Measurements from ENCODE around the gene FAM234A.

The FAM234A gene

DNA sequence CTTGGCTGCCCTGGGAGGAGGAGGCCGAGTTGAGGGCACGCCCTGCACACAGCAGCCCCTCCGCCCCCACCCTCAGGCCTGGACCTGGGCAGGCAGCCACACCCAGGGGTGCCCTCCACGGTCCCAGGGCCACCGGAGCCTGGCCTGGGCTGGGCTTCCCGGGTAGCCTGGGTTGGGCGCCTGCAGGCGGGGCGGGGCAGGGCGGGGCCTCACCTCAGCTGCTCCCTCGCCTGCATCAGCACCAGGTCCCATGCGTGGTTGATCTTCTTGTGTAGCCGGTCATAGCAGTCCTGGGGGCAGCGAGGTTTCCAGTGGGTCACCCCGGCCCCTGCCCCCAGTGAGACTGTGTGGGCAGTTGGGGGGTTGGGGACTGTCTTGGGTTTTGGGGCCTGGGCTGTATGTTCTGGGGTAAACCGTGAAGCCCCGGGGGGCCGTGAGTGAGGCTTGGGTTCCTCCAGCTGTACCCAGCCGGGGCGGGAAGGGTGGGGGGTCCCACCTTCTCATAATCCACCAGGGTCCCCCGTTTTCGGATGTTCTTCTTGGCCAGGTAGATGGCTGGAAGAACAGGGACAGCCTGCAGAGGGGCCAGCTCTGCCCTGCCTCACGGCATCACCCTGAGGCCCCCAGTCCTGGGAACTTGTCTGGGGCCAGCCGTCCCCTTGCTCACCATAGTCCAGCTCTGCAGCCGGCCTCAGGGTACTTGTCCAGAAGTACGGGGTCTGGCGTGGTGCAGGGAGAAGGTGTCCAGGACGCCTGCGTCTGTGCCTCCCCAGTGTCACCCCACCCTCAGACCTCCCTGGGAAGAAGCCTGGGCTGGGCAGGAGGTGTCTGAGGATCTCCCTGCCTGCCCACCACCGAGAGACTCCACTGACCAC, 39.2 kb downstream of the FAM234A start:
- Histone ChIP-seq H3K4me3 (ENCODE audit: low read depth in 1 of 2, low read length in 1 of 2) (no peak overlapping the region), H3K36me3 (no peaks in the 10 kb centered on the region), H3K27ac (no peak overlapping the region), H3K9me3 (no peaks in the 10 kb centered on the region), H3K4me1 (ENCODE audit: control insufficient read depth in 1 of 2, insufficient read depth in 1 of 2, low read depth in 1 of 2, low read length in 1 of 2) (peaks cover 0 to 3% of the 10 kb centered on the region in 2 experiments), H3K27me3 (peaks cover 70% of the 10 kb centered on the region)
- TF ChIP-seq, protein P1, sequence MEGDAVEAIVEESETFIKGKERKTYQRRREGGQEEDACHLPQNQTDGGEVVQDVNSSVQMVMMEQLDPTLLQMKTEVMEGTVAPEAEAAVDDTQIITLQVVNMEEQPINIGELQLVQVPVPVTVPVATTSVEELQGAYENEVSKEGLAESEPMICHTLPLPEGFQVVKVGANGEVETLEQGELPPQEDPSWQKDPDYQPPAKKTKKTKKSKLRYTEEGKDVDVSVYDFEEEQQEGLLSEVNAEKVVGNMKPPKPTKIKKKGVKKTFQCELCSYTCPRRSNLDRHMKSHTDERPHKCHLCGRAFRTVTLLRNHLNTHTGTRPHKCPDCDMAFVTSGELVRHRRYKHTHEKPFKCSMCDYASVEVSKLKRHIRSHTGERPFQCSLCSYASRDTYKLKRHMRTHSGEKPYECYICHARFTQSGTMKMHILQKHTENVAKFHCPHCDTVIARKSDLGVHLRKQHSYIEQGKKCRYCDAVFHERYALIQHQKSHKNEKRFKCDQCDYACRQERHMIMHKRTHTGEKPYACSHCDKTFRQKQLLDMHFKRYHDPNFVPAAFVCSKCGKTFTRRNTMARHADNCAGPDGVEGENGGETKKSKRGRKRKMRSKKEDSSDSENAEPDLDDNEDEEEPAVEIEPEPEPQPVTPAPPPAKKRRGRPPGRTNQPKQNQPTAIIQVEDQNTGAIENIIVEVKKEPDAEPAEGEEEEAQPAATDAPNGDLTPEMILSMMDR (IDR thresholded peaks at IDR 0.05) = no peak

DNA sequence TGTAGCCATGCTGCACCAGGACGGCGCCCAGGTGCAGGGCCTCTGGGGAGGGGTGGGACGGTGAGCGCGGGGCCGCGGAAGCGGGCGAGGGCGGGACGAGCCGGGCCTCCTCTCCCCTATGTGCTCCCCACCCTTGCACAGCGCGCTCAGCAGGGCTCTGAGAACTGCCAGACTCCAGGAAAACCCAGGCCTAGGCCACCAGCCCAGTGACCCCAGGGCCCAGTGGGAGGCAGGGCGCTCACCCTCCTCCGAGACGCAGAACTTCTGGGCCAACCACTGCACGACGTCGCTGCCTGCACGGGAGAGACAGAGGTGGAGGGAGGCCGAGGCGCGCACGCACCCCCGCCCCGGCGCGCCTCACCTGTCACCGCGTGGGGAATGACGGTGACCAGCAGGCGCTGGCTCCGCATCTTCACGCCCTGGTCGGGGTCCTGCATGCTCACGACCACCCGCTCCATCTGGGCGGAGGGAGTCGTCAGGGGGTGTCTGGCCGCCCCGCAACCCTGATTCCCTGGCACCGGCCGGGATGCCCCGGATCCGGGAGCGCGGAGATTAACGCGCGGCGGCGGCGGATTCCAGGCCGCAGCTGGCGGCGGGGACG, 40.5 kb downstream of the FAM234A start:
- H3K36me3 ChIP-seq = no peaks in the 10 kb centered on the region
- H3K9me3 ChIP-seq = no peaks in the 10 kb centered on the region
- peaks cover 79% of the 10 kb centered on the region for H3K27me3 ChIP-seq
- TF ChIP-seq, protein P1 (IDR thresholded peaks at IDR 0.05) = no peak
- H3K27ac ChIP-seq = no peak overlapping the region
- H3K4me3 ChIP-seq (ENCODE audit: low read depth in 1 of 2, low read length in 1 of 2) = no peak overlapping the region
- peaks cover 0 to 3% of the 10 kb centered on the region in 2 experiments for H3K4me1 ChIP-seq (ENCODE audit: control insufficient read depth in 1 of 2, insufficient read depth in 1 of 2, low read depth in 1 of 2, low read length in 1 of 2)

DNA sequence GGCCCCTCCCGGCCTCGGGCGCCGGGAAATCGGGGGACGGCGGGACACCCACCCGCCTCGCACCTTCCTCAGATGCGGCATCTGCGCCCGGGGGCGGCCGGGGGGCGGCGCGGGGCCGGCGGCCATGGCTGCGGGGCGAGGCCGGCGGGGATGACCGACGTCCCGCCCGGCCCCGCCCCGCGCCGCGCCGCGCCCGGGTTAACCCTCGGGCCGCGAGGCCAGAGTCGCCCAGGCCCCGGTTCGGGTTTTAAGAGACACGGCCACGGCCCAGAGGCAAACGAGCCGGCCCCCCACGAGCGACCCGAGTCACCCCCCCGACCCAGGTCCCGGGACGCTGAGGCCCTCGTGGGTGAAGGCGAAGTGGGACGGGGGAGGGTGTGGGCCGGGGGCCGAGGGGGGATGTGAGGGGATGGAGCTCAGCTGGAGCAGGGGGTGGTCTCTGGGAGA, 41.2 kb downstream of the FAM234A start, which contains the start of gene RGS11:
TSS of gene RGS11 (minus strand) at position 159 of the 447 bp plus-strand sequence. CDS start at position 126, 33 bp downstream.
- peaks cover 0 to 6% of the 10 kb centered on the region in 2 experiments for H3K4me1 ChIP-seq (ENCODE audit: control insufficient read depth in 1 of 2, insufficient read depth in 1 of 2, low read depth in 1 of 2, low read length in 1 of 2)
- no peaks in the 10 kb centered on the region for H3K9me3 ChIP-seq
- peaks cover 84% of the 10 kb centered on the region for H3K27me3 ChIP-seq
- TF ChIP-seq, protein P1 (IDR thresholded peaks at IDR 0.05) = no peak
- H3K4me3 ChIP-seq (ENCODE audit: low read depth in 1 of 2, low read length in 1 of 2) = no peak within 1 kb of the TSS
- no peak within 1 kb of the TSS for H3K27ac ChIP-seq
- H3K36me3 ChIP-seq = no peaks in the 10 kb centered on the region

DNA sequence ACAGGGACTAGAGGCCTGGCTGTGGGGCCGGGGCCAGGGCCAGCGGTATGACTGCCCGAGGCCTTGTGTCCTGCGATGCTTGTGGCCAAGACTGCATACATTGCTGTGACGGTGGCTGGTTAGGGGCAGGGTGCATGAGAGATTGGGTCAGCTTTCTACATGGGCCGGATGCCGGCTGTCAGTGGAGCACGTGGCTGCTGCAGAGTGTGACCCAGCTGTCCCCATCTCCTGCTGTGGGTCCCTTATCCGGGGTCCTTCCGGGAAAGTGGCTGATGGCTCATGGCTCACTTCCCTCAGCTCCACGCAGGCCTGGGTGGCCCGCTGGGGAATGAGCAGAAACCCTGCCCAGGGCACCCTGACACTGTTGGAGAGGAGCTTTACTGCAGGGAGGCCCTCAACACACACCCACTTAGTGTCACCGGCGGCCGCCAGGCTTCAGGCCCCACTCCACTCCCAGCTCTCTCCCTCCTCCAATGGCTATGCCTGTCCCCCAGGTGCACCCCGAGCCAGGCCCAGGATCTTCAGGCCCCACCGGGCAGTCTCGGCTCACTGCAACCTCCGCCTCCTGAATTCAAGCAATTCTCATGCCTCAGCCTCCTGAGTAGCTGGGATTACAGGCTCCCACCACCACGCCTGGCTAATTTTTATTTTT, 41.9 kb downstream of the FAM234A start:
- TF ChIP-seq, protein P1 (IDR thresholded peaks at IDR 0.05) = no peak
- H3K27ac ChIP-seq = no peak overlapping the region
- no peaks in the 10 kb centered on the region for H3K36me3 ChIP-seq
- no peaks in the 10 kb centered on the region for H3K9me3 ChIP-seq
- no peak overlapping the region for H3K4me3 ChIP-seq (ENCODE audit: low read depth in 1 of 2, low read length in 1 of 2)
- H3K4me1 ChIP-seq (ENCODE audit: control insufficient read depth in 1 of 2, insufficient read depth in 1 of 2, low read depth in 1 of 2, low read length in 1 of 2) = peaks cover 0 to 7% of the 10 kb centered on the region in 2 experiments
- H3K27me3 ChIP-seq = peaks cover 92% of the 10 kb centered on the region

DNA sequence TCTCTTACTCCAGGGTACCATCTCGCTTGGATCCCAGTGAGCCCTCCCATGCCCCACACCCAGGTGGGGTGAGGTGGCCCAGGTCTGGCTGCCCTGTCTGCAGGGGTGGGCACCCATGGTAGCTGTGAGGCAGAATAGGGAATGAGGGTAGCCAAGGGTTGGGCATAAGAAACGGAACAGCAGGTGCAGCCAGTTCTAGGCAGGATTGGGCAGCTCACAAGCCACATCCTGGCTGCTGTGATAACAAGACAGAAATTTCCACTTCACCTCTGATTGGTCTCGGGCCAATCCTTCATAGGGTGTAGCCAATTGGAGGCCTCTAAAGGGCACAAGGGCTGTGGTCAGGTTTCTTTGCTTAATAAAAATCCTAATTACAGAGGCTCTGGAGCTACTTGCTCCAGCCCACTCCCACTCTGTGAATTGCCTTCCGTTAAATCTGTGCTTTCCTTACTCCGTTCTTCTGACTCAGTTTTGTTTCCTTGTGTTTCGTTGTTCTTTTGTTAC, 44.3 kb downstream of the FAM234A start:
- TF ChIP-seq, protein P1 (IDR thresholded peaks at IDR 0.05) = no peak
- H3K36me3 ChIP-seq = no peaks in the 10 kb centered on the region
- peaks cover 95% of the 10 kb centered on the region for H3K27me3 ChIP-seq
- H3K4me3 ChIP-seq (ENCODE audit: low read depth in 1 of 2, low read length in 1 of 2) = no peak overlapping the region
- no peak overlapping the region for H3K27ac ChIP-seq
- H3K9me3 ChIP-seq = no peaks in the 10 kb centered on the region
- H3K4me1 ChIP-seq (ENCODE audit: control insufficient read depth in 1 of 2, insufficient read depth in 1 of 2, low read depth in 1 of 2, low read length in 1 of 2) = peaks cover 0 to 7% of the 10 kb centered on the region in 2 experiments
